WTC11 (cell line): ENCODE measurements around the gene PHKB. TPM values are rescaled to one million over a fixed set of nuclear protein-coding genes. Genes with fewer than 3 reads are reported as not detected.
"Not testable (repeated sequence)": the region's sequence is repeated elsewhere in the genome, so short reads cannot be mapped to it uniquely, and the experiment has no call there.

Experiments used
- ATAC-seq: fragments of 200-7000 bp; cut with Tn5 transposase; 2 replicates; pipeline ENCODE4 v1.10.0; 2021; ENCODE audit warnings: mild to moderate bottlenecking, moderate library complexity
- CTCF ChIA-PET: fragments of 300-600 bp; sonication (Branson Sonifier 250); formaldehyde crosslinking; loops from one replicate; lab custom pipeline; 2021; ENCODE audit warnings: antibody characterized with exemption; lab: Charles Lee
- POLR2A ChIA-PET: fragments of 350-600 bp; sonication (Branson Sonifier 250); formaldehyde crosslinking; loops from one replicate; lab custom pipeline; 2021; ENCODE audit warnings: antibody characterized with exemption; lab: Charles Lee
- DNase-seq: peaks from one replicate; pipeline ENCODE4 v3.0.0; 2021; ENCODE audit warnings: low spot score
- H3K27ac Mint-ChIP-seq: 2 replicates; pipeline ENCODE4 v1.8.0; 2021; ENCODE audit warnings: mixed read lengths
- H3K27me3 Mint-ChIP-seq: 2 replicates; pipeline ENCODE4 v1.8.0; 2021; ENCODE audit warnings: low read depth, mild to moderate bottlenecking, moderate library complexity, mixed read lengths
- H3K36me3 Mint-ChIP-seq: 2 replicates; pipeline ENCODE4 v1.8.0; 2021; ENCODE audit warnings: mixed read lengths
- H3K4me1 Mint-ChIP-seq: 2 replicates; pipeline ENCODE4 v1.8.0; 2022; ENCODE audit warnings: mixed read lengths
- H3K4me3 Mint-ChIP-seq: 2 replicates; pipeline ENCODE4 v1.8.0; 2021; ENCODE audit warnings: mild to moderate bottlenecking, moderate library complexity, mixed read lengths
- H3K9me3 Mint-ChIP-seq: 2 replicates; pipeline ENCODE4 v1.8.0; 2021; ENCODE audit warnings: mixed read lengths
- ATF1 ChIP-seq: sonication (generic); formaldehyde crosslinking; IDR thresholded peaks from 2 replicates; pipeline ENCODE4 v1.8.1; 2023; ENCODE audit warnings: mild to moderate bottlenecking, moderate library complexity, missing genetic modification reagents
- CTCF ChIP-seq: fragments of 200-600 bp; IDR thresholded peaks from 2 replicates; pipeline ENCODE4 v1.8.0; 2022; ENCODE audit warnings: antibody characterized with exemption
- EMX1 ChIP-seq: fragments of 250-450 bp; sonication (Bioruptor Pico); IDR thresholded peaks from 2 replicates; pipeline ENCODE4 v1.8.0; 2021; ENCODE audit warnings: mild to moderate bottlenecking
- GABPB1 ChIP-seq: sonication (generic); formaldehyde crosslinking; IDR thresholded peaks from 2 replicates; pipeline ENCODE4 v1.8.1; 2023; ENCODE audit warnings: mild to moderate bottlenecking, missing genetic modification reagents
- JAZF1 ChIP-seq: fragments of 250-450 bp; sonication (Bioruptor Pico); IDR thresholded peaks from 2 replicates; pipeline ENCODE4 v1.9.0; 2021; ENCODE audit warnings: moderate library complexity, mild to moderate bottlenecking, inconsistent platforms
- NFE2L1 ChIP-seq: sonication (generic); formaldehyde crosslinking; IDR thresholded peaks from 2 replicates; pipeline ENCODE4 v1.8.1; 2023; ENCODE audit warnings: missing genetic modification reagents
- SMAD3 ChIP-seq: sonication (generic); formaldehyde crosslinking; IDR thresholded peaks from 2 replicates; pipeline ENCODE4 v1.8.0; 2022; ENCODE audit warnings: missing genetic modification reagents, mild to moderate bottlenecking, borderline replicate concordance
- TEAD1 ChIP-seq: sonication (generic); formaldehyde crosslinking; IDR thresholded peaks from 2 replicates; pipeline ENCODE4 v1.8.0; 2022; ENCODE audit warnings: mild to moderate bottlenecking, missing genetic modification reagents
- TP53 ChIP-seq: sonication (generic); formaldehyde crosslinking; IDR thresholded peaks from 2 replicates; pipeline ENCODE4 v1.8.1; 2023; ENCODE audit warnings: mild to moderate bottlenecking, missing genetic modification reagents
- ZNF219 ChIP-seq: sonication (generic); formaldehyde crosslinking; IDR thresholded peaks from 2 replicates; pipeline ENCODE4 v1.8.0; 2023; ENCODE audit warnings: missing genetic modification reagents, mild to moderate bottlenecking, borderline replicate concordance
- ZNF396 ChIP-seq: fragments of 250-450 bp; sonication (Bioruptor Pico); IDR thresholded peaks from 2 replicates; pipeline ENCODE4 v1.8.0; 2021; ENCODE audit warnings: mild to moderate bottlenecking, moderate library complexity, borderline replicate concordance
- total RNA-seq: library from RNA; stranded (reverse); gene quantifications from 3 replicates; pipeline ENCODE4 v1.2.3, GENCODE V29; 2021
- TF ChIP-seq, protein P1 (sequence below): fragments of 250-450 bp; sonication (Bioruptor Pico); IDR thresholded peaks from 2 replicates; pipeline ENCODE4 v1.9.0; 2021; ENCODE audit warnings: mild to moderate bottlenecking, borderline replicate concordance
- TF ChIP-seq, protein P2 (sequence below): fragments of 250-450 bp; sonication (Bioruptor Pico); conservative IDR thresholded peaks from 2 replicates; pipeline ENCODE4 v1.9.0; 2021; ENCODE audit warnings: mild to moderate bottlenecking
- TF ChIP-seq, protein P3 (sequence below): sonication (generic); formaldehyde crosslinking; IDR thresholded peaks from 2 replicates; pipeline ENCODE4 v1.8.1; 2022; ENCODE audit warnings: low read depth, missing genetic modification reagents, borderline replicate concordance
- TF ChIP-seq, protein P4 (sequence below): sonication (generic); formaldehyde crosslinking; IDR thresholded peaks from 2 replicates; pipeline ENCODE4 v1.8.1; 2023; ENCODE audit warnings: mild to moderate bottlenecking, missing genetic modification reagents, borderline replicate concordance

The PHKB gene
- total RNA-seq, 1 experiment from 2014 or later, result 43.9 TPM

GRCh38 chr16:47553853-47554564 lies 92.9 kb downstream of the PHKB start (continued):
- TF ChIP-seq, protein P1, sequence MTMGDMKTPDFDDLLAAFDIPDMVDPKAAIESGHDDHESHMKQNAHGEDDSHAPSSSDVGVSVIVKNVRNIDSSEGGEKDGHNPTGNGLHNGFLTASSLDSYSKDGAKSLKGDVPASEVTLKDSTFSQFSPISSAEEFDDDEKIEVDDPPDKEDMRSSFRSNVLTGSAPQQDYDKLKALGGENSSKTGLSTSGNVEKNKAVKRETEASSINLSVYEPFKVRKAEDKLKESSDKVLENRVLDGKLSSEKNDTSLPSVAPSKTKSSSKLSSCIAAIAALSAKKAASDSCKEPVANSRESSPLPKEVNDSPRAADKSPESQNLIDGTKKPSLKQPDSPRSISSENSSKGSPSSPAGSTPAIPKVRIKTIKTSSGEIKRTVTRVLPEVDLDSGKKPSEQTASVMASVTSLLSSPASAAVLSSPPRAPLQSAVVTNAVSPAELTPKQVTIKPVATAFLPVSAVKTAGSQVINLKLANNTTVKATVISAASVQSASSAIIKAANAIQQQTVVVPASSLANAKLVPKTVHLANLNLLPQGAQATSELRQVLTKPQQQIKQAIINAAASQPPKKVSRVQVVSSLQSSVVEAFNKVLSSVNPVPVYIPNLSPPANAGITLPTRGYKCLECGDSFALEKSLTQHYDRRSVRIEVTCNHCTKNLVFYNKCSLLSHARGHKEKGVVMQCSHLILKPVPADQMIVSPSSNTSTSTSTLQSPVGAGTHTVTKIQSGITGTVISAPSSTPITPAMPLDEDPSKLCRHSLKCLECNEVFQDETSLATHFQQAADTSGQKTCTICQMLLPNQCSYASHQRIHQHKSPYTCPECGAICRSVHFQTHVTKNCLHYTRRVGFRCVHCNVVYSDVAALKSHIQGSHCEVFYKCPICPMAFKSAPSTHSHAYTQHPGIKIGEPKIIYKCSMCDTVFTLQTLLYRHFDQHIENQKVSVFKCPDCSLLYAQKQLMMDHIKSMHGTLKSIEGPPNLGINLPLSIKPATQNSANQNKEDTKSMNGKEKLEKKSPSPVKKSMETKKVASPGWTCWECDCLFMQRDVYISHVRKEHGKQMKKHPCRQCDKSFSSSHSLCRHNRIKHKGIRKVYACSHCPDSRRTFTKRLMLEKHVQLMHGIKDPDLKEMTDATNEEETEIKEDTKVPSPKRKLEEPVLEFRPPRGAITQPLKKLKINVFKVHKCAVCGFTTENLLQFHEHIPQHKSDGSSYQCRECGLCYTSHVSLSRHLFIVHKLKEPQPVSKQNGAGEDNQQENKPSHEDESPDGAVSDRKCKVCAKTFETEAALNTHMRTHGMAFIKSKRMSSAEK (CRISPR knock-in tag), result no peak
- TF ChIP-seq JAZF1 (CRISPR knock-in tag), result no peak
- no peak for TF ChIP-seq NFE2L1 (CRISPR knock-in tag)
- no peak for TF ChIP-seq CTCF

DNA sequence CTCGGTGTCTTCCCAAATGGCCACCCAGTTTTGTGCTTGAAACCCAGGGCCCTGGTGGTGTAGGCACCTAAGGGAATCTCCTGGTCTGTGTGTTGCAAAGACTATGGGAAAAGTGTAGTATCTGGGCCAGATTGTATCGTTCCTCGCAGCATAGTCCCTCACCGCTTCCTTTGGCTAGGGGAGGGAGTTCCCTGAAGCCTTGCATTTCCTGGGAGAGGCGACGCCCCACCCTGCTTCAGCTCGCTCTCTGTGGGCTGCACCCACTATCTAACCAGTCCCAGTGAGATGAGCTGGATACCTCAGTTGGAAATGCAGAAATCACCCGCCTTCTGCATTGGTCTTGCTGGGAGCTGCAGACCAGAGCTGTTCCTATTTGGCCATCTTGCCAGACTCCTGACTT lies 93.5 kb downstream of the PHKB start:
- Mint-ChIP-seq H3K9me3 (peaks cover 29% of the 10 kb centered on the region), H3K36me3 (peaks cover 33% of the 10 kb centered on the region)
- CTCF ChIA-PET, H3K27ac Mint-ChIP-seq, H3K4me1 Mint-ChIP-seq, DNase-seq, ATAC-seq, H3K27me3 Mint-ChIP-seq, POLR2A ChIA-PET, H3K4me3 Mint-ChIP-seq: not testable (repeated sequence)

- TF ChIP-seq GABPB1 (CRISPR knock-in tag) (no peak), TEAD1 (no peak), SMAD3 (CRISPR knock-in tag) (no peak), ZNF219 (CRISPR knock-in tag) (no peak), ZNF396 (CRISPR knock-in tag) (no peak), ATF1 (CRISPR knock-in tag) (no peak), EMX1 (CRISPR knock-in tag) (no peak)
- TF ChIP-seq, protein P2, sequence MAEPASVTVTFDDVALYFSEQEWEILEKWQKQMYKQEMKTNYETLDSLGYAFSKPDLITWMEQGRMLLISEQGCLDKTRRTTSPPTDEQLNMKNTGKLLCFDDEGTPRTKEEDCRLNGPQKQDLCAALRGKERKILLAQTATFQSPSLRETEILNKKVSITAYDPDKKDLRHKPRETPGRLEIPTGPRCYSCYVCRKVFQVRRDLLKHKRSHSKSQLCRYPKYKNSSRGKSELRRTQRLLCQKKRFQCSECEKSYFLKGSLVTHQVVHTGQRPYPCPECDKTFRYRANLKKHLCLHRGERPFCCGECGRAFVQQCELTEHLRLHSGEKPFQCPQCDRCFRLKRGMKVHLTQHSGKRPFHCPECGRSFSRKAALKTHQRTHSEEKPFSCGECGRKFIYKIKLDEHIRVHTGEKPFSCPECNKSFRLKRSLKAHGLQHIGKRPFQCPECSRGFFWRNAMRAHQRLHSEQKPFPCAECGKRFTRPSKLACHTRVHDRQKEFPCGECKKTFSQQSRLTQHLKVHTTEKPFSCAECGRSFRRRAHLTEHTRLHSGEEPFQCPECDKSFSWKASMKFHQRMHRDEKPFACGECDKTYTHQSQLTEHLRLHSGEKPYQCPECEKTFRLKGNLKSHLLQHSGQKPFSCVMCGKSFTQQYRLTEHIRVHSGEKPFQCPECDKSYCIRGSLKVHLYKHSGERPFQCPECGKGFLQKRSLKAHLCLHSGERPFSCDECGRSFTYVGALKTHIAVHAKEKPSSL (CRISPR knock-in tag), result no peak
- CTCF ChIA-PET, result no interaction called here
- no peak for ATAC-seq
- Mint-ChIP-seq H3K4me3 (no peak overlapping the region), H3K36me3 (peaks cover 7% of the 10 kb centered on the region; the same call in 1 of the 2 replicates), H3K27me3 (no peaks in the 10 kb centered on the region), H3K4me1 (no peaks in the 10 kb centered on the region), H3K9me3 (peaks cover 6% of the 10 kb centered on the region), H3K27ac (no peak overlapping the region)
- DNase-seq, result no peak
- POLR2A ChIA-PET, result no interaction called here
Measured at GRCh38 chr16:47561286-47561685, 100.2 kb downstream of the PHKB start.

- H3K27me3 Mint-ChIP-seq, result no peaks in the 10 kb centered on the region
- no peak overlapping the region for H3K4me3 Mint-ChIP-seq
- DNase-seq (no peak), ATAC-seq (no peak)
- H3K36me3 Mint-ChIP-seq, result peaks cover 8% of the 10 kb centered on the region; the same call in 1 of the 2 replicates
- H3K27ac Mint-ChIP-seq, result no peak overlapping the region
- no peaks in the 10 kb centered on the region for H3K4me1 Mint-ChIP-seq
- CTCF ChIA-PET, result no interaction called here
- POLR2A ChIA-PET, result no interaction called here
- H3K9me3 Mint-ChIP-seq, result peaks cover 6% of the 10 kb centered on the region
- TF ChIP-seq, protein P3, sequence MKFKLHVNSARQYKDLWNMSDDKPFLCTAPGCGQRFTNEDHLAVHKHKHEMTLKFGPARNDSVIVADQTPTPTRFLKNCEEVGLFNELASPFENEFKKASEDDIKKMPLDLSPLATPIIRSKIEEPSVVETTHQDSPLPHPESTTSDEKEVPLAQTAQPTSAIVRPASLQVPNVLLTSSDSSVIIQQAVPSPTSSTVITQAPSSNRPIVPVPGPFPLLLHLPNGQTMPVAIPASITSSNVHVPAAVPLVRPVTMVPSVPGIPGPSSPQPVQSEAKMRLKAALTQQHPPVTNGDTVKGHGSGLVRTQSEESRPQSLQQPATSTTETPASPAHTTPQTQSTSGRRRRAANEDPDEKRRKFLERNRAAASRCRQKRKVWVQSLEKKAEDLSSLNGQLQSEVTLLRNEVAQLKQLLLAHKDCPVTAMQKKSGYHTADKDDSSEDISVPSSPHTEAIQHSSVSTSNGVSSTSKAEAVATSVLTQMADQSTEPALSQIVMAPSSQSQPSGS (CRISPR knock-in tag), result no peak
- TF ChIP-seq TP53, result no peak
- TF ChIP-seq, protein P4, sequence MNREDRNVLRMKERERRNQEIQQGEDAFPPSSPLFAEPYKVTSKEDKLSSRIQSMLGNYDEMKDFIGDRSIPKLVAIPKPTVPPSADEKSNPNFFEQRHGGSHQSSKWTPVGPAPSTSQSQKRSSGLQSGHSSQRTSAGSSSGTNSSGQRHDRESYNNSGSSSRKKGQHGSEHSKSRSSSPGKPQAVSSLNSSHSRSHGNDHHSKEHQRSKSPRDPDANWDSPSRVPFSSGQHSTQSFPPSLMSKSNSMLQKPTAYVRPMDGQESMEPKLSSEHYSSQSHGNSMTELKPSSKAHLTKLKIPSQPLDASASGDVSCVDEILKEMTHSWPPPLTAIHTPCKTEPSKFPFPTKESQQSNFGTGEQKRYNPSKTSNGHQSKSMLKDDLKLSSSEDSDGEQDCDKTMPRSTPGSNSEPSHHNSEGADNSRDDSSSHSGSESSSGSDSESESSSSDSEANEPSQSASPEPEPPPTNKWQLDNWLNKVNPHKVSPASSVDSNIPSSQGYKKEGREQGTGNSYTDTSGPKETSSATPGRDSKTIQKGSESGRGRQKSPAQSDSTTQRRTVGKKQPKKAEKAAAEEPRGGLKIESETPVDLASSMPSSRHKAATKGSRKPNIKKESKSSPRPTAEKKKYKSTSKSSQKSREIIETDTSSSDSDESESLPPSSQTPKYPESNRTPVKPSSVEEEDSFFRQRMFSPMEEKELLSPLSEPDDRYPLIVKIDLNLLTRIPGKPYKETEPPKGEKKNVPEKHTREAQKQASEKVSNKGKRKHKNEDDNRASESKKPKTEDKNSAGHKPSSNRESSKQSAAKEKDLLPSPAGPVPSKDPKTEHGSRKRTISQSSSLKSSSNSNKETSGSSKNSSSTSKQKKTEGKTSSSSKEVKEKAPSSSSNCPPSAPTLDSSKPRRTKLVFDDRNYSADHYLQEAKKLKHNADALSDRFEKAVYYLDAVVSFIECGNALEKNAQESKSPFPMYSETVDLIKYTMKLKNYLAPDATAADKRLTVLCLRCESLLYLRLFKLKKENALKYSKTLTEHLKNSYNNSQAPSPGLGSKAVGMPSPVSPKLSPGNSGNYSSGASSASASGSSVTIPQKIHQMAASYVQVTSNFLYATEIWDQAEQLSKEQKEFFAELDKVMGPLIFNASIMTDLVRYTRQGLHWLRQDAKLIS (CRISPR knock-in tag), result no peak
Measured at GRCh38 chr16:47562366-47562765, 101.2 kb downstream of the PHKB start.
